ENCODE measurements around the gene MIA3. TPM values are rescaled to one million over a fixed set of nuclear protein-coding genes. Genes with fewer than 3 reads are reported as not detected.

MIA3 gene
- total RNA-seq, 4 donors from 2014 or later, result 30.4 to 91.5 (median 61.0) TPM

GRCh38 chr1:222617367-222617951 lies 438 bp upstream of the MIA3 start:
- H3K36me3 ChIP-seq, result peaks cover 0 to 8% (median 0%) of the 10 kb centered on the region in 3 donors
- 2 to 5% methylated on average over 23 to 30 of the region's 37 CpGs for WGBS, 2 donors
- peak; percentile 27 to 28 for TF ChIP-seq POLR2A (IDR thresholded peaks at IDR 0.05)
- TF ChIP-seq EP300 (IDR thresholded peaks at IDR 0.05), result peak in 1 of 2 donors; percentile 63
- TF ChIP-seq, protein P1, sequence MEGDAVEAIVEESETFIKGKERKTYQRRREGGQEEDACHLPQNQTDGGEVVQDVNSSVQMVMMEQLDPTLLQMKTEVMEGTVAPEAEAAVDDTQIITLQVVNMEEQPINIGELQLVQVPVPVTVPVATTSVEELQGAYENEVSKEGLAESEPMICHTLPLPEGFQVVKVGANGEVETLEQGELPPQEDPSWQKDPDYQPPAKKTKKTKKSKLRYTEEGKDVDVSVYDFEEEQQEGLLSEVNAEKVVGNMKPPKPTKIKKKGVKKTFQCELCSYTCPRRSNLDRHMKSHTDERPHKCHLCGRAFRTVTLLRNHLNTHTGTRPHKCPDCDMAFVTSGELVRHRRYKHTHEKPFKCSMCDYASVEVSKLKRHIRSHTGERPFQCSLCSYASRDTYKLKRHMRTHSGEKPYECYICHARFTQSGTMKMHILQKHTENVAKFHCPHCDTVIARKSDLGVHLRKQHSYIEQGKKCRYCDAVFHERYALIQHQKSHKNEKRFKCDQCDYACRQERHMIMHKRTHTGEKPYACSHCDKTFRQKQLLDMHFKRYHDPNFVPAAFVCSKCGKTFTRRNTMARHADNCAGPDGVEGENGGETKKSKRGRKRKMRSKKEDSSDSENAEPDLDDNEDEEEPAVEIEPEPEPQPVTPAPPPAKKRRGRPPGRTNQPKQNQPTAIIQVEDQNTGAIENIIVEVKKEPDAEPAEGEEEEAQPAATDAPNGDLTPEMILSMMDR (IDR thresholded peaks at IDR 0.05), result no peak
- DNase-seq (ENCODE audit: low spot score in 2 of 2), result peak; percentile 74 to 79
- H3K4me1 ChIP-seq, result peaks cover 0 to 29% (median 4%) of the 10 kb centered on the region in 4 donors
- no peaks in the 10 kb centered on the region for H3K9me3 ChIP-seq
- H3K4me3 ChIP-seq, result peak overlapping the region; percentile 45 to 100 (median 83)
- peak overlapping the region; percentile 74 to 87 (median 76) for H3K27ac ChIP-seq
- peaks cover 0 to 4% of the 10 kb centered on the region in 2 donors for H3K27me3 ChIP-seq

GRCh38 chr1:222618880-222619596 lies 1.1 kb downstream of the MIA3 start:
- TF ChIP-seq EP300 (IDR thresholded peaks at IDR 0.05) (no peak), POLR2A (IDR thresholded peaks at IDR 0.05) (no peak)
- TF ChIP-seq, protein P1 (IDR thresholded peaks at IDR 0.05), result no peak
- H3K4me3 ChIP-seq, result peak overlapping the region; percentile 75 to 100 (median 99)
- peak in 1 of 2 donors; percentile 8 for DNase-seq (ENCODE audit: low spot score in 2 of 2)
- 18 to 20% methylated on average over 20 of the region's 20 CpGs for WGBS, 2 donors
- H3K27me3 ChIP-seq, result peaks cover 0 to 4% of the 10 kb centered on the region in 2 donors
- H3K27ac ChIP-seq, result peak overlapping the region in 3 of 4 donors; percentile 86 to 93 (median 92)
- peaks cover 0 to 23% (median 0%) of the 10 kb centered on the region in 3 donors for H3K36me3 ChIP-seq
- H3K4me1 ChIP-seq, result peaks cover 0 to 29% (median 4%) of the 10 kb centered on the region in 4 donors
- H3K9me3 ChIP-seq, result no peaks in the 10 kb centered on the region

GRCh38 chr1:222620566-222620965 lies 2.7 kb downstream of the MIA3 start:
- Histone ChIP-seq H3K27ac (no peak overlapping the region), H3K4me1 (peaks cover 0 to 29% (median 4%) of the 10 kb centered on the region in 4 donors), H3K9me3 (no peaks in the 10 kb centered on the region), H3K36me3 (peaks cover 0 to 36% (median 0%) of the 10 kb centered on the region in 3 donors), H3K4me3 (no peak overlapping the region), H3K27me3 (no peaks in the 10 kb centered on the region)
- TF ChIP-seq POLR2A (IDR thresholded peaks at IDR 0.05), result no peak
- TF ChIP-seq EP300 (IDR thresholded peaks at IDR 0.05), result no peak
- TF ChIP-seq, protein P1 (IDR thresholded peaks at IDR 0.05), result no peak
- 73 to 79% methylated on average over 2 of the region's 2 CpGs for WGBS, 2 donors
- no peak for DNase-seq (ENCODE audit: low spot score in 2 of 2)

DNA sequence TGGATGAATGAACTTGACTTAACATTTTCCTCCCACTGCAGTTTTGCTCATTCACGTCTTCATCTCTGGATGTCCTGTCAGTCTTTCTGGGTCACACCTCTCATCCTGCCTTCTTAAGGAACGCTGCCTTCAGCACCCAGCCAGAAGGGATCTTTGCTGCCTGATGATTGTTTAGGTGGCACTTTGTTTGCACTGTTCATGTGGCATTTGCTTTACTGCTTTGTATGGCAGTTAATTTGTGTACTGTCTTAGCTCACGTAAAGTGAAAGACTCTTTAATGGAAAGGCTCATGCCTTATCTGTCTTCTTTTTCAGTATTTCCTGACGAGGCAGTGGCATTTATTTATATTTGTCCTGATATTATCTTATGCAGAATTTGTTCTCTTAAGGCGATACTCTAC lies 4.9 kb downstream of the MIA3 start:
- no peak for DNase-seq (ENCODE audit: low spot score in 2 of 2)
- TF ChIP-seq POLR2A (IDR thresholded peaks at IDR 0.05) (no peak), EP300 (IDR thresholded peaks at IDR 0.05) (no peak)
- TF ChIP-seq, protein P1 (IDR thresholded peaks at IDR 0.05), result no peak
- 89 to 90% methylated on average over 5 of the region's 5 CpGs for WGBS, 2 donors
- Histone ChIP-seq H3K27ac (no peak overlapping the region), H3K9me3 (no peaks in the 10 kb centered on the region), H3K36me3 (peaks cover 0 to 58% (median 3%) of the 10 kb centered on the region in 3 donors), H3K4me3 (no peak overlapping the region), H3K4me1 (peaks cover 0 to 21% (median 4%) of the 10 kb centered on the region in 4 donors), H3K27me3 (no peaks in the 10 kb centered on the region)

DNA sequence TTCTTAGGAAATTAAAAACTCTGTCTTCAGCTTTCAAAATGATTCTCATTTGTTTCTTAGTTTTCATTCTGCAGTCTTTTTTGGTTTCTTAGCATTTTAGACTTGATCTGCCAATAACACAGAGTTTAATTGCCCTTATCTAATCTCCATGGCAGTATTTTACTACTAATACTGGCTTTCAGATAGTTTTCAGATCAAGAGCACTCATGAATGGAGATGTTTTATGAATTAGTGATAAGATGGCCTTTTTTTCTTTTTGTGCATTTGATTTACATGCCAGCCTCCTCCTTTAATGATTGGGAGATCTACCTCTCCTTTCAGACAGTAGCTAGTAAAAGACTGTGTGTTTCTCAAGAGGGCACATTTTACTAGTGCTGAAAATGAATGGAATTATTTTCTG lies 5.6 kb downstream of the MIA3 start:
- Histone ChIP-seq H3K4me3 (no peak overlapping the region), H3K9me3 (no peaks in the 10 kb centered on the region), H3K27me3 (no peaks in the 10 kb centered on the region), H3K4me1 (peaks cover 0 to 21% (median 4%) of the 10 kb centered on the region in 4 donors), H3K36me3 (peaks cover 0 to 65% (median 7%) of the 10 kb centered on the region in 3 donors), H3K27ac (no peak overlapping the region)
- TF ChIP-seq, protein P1 (IDR thresholded peaks at IDR 0.05), result no peak
- TF ChIP-seq POLR2A (IDR thresholded peaks at IDR 0.05) (no peak), EP300 (IDR thresholded peaks at IDR 0.05) (no peak)
- no peak for DNase-seq (ENCODE audit: low spot score in 2 of 2)
